Fibroblast of pulmonary artery (primary cell): ENCODE measurements around the gene MTUS2.

Experiments used
- DNase-seq: peaks from one replicate; pipeline ENCODE4 v3.0.0-alpha.2; 2010; ENCODE audit warnings: low read depth
- H3K4me3 ChIP-seq: replicated peaks from 2 replicates; pipeline ENCODE4 v1.5.1; 2011; ENCODE audit warnings: low read depth, mild to moderate bottlenecking, control low read depth, low read length, moderate library complexity
- TF ChIP-seq, protein P1 (sequence below): IDR thresholded peaks from 2 replicates; pipeline ENCODE4 v1.5.1; 2011; ENCODE audit warnings: mild to moderate bottlenecking, control low read depth, low read length, inconsistent platforms; ENCODE audit errors: missing control alignments

Gene MTUS2

DNA sequence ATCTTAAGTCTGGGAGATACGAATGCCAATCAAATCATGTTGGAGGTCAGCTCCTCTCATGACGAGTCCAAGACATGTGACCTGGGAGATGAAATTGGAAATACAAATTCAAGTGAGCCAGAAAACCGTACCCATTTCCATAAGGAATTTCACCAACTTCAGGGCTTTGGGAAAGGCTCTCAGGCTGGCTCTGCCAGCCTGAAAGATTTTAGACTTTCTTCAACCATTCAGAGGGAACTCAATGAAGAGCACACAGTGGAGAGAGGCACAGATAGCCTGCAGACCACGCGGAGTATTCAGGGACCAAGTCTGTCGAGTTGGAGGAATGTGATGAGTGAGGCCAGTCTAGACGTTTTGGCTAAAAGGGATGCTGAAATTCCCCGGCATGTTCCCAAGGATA is 204.6 kb downstream of the MTUS2 start:
- no peak overlapping the region for H3K4me3 ChIP-seq
- TF ChIP-seq, protein P1, sequence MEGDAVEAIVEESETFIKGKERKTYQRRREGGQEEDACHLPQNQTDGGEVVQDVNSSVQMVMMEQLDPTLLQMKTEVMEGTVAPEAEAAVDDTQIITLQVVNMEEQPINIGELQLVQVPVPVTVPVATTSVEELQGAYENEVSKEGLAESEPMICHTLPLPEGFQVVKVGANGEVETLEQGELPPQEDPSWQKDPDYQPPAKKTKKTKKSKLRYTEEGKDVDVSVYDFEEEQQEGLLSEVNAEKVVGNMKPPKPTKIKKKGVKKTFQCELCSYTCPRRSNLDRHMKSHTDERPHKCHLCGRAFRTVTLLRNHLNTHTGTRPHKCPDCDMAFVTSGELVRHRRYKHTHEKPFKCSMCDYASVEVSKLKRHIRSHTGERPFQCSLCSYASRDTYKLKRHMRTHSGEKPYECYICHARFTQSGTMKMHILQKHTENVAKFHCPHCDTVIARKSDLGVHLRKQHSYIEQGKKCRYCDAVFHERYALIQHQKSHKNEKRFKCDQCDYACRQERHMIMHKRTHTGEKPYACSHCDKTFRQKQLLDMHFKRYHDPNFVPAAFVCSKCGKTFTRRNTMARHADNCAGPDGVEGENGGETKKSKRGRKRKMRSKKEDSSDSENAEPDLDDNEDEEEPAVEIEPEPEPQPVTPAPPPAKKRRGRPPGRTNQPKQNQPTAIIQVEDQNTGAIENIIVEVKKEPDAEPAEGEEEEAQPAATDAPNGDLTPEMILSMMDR: no peak

GRCh38 chr13:29028868-29029267 is 208.7 kb downstream of the MTUS2 start:
- TF ChIP-seq, protein P1: no peak
- H3K4me3 ChIP-seq: no peak overlapping the region
- no peak for DNase-seq

More for the DNA sequence above, 204.6 kb downstream of the MTUS2 start:
- DNase-seq: no peak

DNA sequence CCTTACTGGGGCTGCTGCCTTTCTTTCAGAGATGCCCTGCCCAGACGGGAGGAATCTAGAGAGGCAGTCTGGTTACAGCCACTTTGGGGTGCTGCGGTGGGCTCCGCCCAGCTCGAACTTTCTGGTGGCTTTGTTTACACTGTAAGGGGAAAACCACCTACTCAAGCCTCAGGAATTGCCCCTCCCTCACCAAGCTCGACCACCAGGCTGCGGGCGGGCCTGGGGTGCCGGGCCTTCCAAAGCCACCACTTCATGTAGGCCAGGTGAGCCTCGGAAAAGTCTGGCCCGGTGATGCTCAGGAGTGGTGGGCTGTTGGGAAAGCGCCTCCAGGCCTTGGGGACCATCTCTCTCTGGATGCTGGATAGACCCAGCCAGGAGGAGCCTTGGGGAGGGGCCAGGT is 218.6 kb downstream of the MTUS2 start:
- H3K4me3 ChIP-seq: no peak overlapping the region
- DNase-seq: no peak
- TF ChIP-seq, protein P1: no peak

GRCh38 chr13:29039212-29039611 is 219.1 kb downstream of the MTUS2 start:
- no peak for DNase-seq

DNA sequence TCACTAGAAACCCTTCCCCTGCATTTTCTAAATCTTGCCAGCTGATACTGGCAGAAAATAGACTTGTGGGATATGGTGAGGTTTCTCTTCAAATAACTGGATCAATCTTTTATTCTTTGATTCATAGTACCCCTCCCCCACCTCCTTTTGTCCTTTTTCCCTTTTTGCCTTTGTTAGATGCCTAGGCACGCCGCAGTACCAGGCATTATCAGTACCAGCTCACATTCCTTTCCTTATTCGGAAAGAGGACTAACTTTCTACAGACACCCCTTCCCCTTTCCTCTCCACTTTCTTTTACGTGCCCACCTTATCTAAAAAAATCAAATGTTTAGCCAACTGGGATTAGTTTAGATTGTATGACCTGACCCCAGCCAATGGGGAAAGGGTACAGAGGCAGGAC is 226.4 kb downstream of the MTUS2 start:
- no peak for DNase-seq
- H3K4me3 ChIP-seq: no peak overlapping the region
- TF ChIP-seq, protein P1: no peak

More at GRCh38 chr13:29039212-29039611, 219.1 kb downstream of the MTUS2 start:
- TF ChIP-seq, protein P1: no peak
- H3K4me3 ChIP-seq: no peak overlapping the region

- no peak for DNase-seq
- H3K4me3 ChIP-seq: no peak overlapping the region
- TF ChIP-seq, protein P1: no peak
These were observed 229.4 kb downstream of the MTUS2 start for GRCh38 chr13:29049524-29049923.

GRCh38 chr13:29050719-29051118 is 230.6 kb downstream of the MTUS2 start:
- no peak overlapping the region for H3K4me3 ChIP-seq
- TF ChIP-seq, protein P1: no peak
- DNase-seq: no peak
